Neural progenitor cell (in vitro differentiated cells): ENCODE measurements around the gene DACH1.

Experiments
- EZH2 ChIP-seq: fragments of 200-600 bp; sonication (generic); IDR thresholded peaks from 2 replicates; pipeline ENCODE4 v1.6.1; 2017; ENCODE audit warnings: antibody characterized with exemption, mild to moderate bottlenecking, moderate library complexity
- TF ChIP-seq, protein P1 (sequence below): fragments of 200-600 bp; sonication (generic); IDR thresholded peaks from 2 replicates; pipeline ENCODE4 v1.5.1; 2017; ENCODE audit warnings: antibody characterized with exemption, mild to moderate bottlenecking

GRCh38 chr13:71752775-71753513 is 114.1 kb downstream of the DACH1 start:
- no peak for TF ChIP-seq EZH2
- TF ChIP-seq, protein P1, sequence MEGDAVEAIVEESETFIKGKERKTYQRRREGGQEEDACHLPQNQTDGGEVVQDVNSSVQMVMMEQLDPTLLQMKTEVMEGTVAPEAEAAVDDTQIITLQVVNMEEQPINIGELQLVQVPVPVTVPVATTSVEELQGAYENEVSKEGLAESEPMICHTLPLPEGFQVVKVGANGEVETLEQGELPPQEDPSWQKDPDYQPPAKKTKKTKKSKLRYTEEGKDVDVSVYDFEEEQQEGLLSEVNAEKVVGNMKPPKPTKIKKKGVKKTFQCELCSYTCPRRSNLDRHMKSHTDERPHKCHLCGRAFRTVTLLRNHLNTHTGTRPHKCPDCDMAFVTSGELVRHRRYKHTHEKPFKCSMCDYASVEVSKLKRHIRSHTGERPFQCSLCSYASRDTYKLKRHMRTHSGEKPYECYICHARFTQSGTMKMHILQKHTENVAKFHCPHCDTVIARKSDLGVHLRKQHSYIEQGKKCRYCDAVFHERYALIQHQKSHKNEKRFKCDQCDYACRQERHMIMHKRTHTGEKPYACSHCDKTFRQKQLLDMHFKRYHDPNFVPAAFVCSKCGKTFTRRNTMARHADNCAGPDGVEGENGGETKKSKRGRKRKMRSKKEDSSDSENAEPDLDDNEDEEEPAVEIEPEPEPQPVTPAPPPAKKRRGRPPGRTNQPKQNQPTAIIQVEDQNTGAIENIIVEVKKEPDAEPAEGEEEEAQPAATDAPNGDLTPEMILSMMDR: no peak
